Retinal pigment epithelial cell (primary cell): ENCODE measurements around the gene ABHD2.
"Not testable (repeated sequence)": the region's sequence is repeated elsewhere in the genome, so short reads cannot be mapped to it uniquely, and the experiment has no call there.

ENCODE experiments used
- DNase-seq: peaks from one replicate; pipeline ENCODE4 v3.0.0-alpha.2; 2010; ENCODE audit warnings: low read depth
- H3K4me3 ChIP-seq: 2 replicates; pipeline ENCODE4 v1.5.1; 2011; ENCODE audit warnings: mild to moderate bottlenecking, low read length, control low read depth, moderate library complexity
- CTCF ChIP-seq: conservative IDR thresholded peaks from 2 replicates; pipeline ENCODE4 v1.5.1; 2011; ENCODE audit warnings: low read depth, low read length, control low read depth, inconsistent platforms

The ABHD2 gene

DNA sequence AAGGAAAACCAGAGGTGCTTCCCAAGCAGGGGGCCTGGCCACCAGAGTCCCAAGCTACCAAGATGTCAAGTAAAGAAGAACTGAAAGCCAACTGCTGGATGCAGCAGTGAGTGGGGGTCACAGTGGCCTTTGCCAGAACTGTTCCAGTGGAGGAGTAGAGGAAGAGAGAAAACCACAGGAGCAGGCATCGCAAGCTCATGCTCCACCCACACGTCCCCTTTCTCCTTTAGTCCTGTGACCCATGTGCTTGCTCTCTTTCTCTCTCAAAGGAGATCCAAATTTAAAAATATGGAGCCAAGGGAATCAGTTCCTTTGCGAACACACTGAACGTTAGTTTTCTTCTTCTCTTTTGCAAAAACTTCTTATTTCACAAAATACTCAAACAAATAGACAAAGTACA, 12.4 kb upstream of the ABHD2 start:
- TF ChIP-seq CTCF: no peak
- no peak for DNase-seq
- H3K4me3 ChIP-seq: no peak overlapping the region

GRCh38 chr15:89077750-89078149, 10.5 kb upstream of the ABHD2 start:
- TF ChIP-seq CTCF: no peak
- no peak for DNase-seq
- no peak overlapping the region for H3K4me3 ChIP-seq

GRCh38 chr15:89078851-89079810, 9.1 kb upstream of the ABHD2 start:
- TF ChIP-seq CTCF: no peak
- no peak overlapping the region for H3K4me3 ChIP-seq
- no peak for DNase-seq

GRCh38 chr15:89081878-89082277, 6.4 kb upstream of the ABHD2 start:
- DNase-seq: no peak
- TF ChIP-seq CTCF: no peak
- H3K4me3 ChIP-seq: no peak overlapping the region

- no peak for TF ChIP-seq CTCF
- H3K4me3 ChIP-seq: no peak overlapping the region
- DNase-seq: no peak
Observed at GRCh38 chr15:89083246-89083645, 5.0 kb upstream of the ABHD2 start.

GRCh38 chr15:89085289-89085926, 2.8 kb upstream of the ABHD2 start:
- TF ChIP-seq CTCF: no peak
- H3K4me3 ChIP-seq: no peak overlapping the region
- DNase-seq: no peak

DNA sequence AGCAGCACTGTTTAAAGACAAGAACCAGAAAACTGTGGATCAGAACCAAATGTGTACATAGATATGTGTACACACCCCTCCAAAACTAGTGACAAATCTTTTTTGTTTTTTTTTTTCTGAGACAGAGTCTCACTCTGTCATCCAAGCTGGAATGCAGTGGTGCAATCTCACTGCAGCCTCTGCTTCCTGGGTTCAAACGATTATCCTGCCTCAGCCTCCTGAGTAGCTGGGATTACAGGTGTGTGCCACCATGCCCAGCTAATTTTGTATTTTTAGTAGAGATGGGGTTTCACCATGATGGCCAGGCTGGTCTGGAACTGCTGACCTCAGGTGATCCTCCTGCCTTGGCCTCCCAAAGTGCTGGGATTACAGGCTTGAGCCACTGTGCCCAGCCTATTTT, 2.3 kb upstream of the ABHD2 start:
- H3K4me3 ChIP-seq, DNase-seq: not testable (repeated sequence)

DNA sequence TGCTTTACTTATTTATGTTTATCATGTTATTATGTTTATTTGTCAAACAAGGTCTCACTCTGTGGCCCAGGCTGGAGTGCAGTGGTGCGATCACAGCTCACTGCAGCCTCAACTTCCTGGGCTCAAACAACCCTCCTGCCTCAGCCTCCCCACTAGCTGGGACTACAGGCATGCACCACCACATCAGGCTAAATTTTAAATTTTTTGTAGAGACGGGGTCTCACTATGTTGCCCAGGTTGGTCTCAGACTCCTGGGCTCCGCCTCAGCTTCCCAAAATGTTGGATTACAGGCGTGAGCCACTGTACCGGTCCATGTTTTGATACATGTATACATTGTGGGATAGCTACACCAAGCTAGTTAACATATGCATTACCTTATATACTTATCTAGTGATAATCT, 1.9 kb upstream of the ABHD2 start:
- not testable (repeated sequence) for DNase-seq, H3K4me3 ChIP-seq
